HG02870 (cell line): ENCODE data around the gene SIRT4.
"Not testable (repeated sequence)": the region's sequence is repeated elsewhere in the genome, so short reads cannot be mapped to it uniquely, and the experiment has no call there.

Source experiments
- ATAC-seq: cut with Tn5 transposase; IDR thresholded peaks from one replicate; pipeline ENCODE4 v1.9.1; 2021; ENCODE audit warnings: mild to moderate bottlenecking, moderate library complexity; ENCODE audit not compliant: unreplicated experiment

SIRT4 gene

GRCh38 chr12:120332523-120332922 lies 30.4 kb downstream of the SIRT4 start:
- ATAC-seq = no peak

GRCh38 chr12:120335447-120335846 lies 33.3 kb downstream of the SIRT4 start:
- ATAC-seq = not testable (repeated sequence)

- ATAC-seq = not testable (repeated sequence)
These were observed 34.3 kb downstream of the SIRT4 start for GRCh38 chr12:120336392-120336791.

- ATAC-seq = no peak
These were observed 35.6 kb downstream of the SIRT4 start for GRCh38 chr12:120337730-120338129.

- ATAC-seq = no peak
These were observed 37.1 kb downstream of the SIRT4 start for GRCh38 chr12:120339256-120339655.

GRCh38 chr12:120342175-120343038 lies 40.3 kb downstream of the SIRT4 start:
- ATAC-seq = no peak

- ATAC-seq = no peak
These were observed 41.0 kb downstream of the SIRT4 start for GRCh38 chr12:120343039-120343537.

GRCh38 chr12:120343692-120344091 lies 41.6 kb downstream of the SIRT4 start:
- no peak for ATAC-seq

GRCh38 chr12:120346031-120346430 lies 43.9 kb downstream of the SIRT4 start:
- no peak for ATAC-seq

- ATAC-seq = no peak
These were observed 44.6 kb downstream of the SIRT4 start for GRCh38 chr12:120346681-120347080.

GRCh38 chr12:120347766-120348165 lies 45.6 kb downstream of the SIRT4 start:
- no peak for ATAC-seq

- ATAC-seq = no peak
These were observed 48.6 kb downstream of the SIRT4 start for GRCh38 chr12:120350576-120351350.

- no peak for ATAC-seq
These were observed 50.0 kb downstream of the SIRT4 start for GRCh38 chr12:120352117-120352516.

GRCh38 chr12:120353136-120353535 lies 51.0 kb downstream of the SIRT4 start:
- no peak for ATAC-seq

GRCh38 chr12:120353556-120354317 lies 51.6 kb downstream of the SIRT4 start:
- no peak for ATAC-seq

- ATAC-seq = no peak
These were observed 54.5 kb downstream of the SIRT4 start for GRCh38 chr12:120356567-120357030.

GRCh38 chr12:120357104-120357503 lies 55.0 kb downstream of the SIRT4 start:
- ATAC-seq = no peak

GRCh38 chr12:120358412-120359100 lies 56.4 kb downstream of the SIRT4 start:
- no peak for ATAC-seq

- ATAC-seq = no peak
These were observed 57.0 kb downstream of the SIRT4 start for GRCh38 chr12:120359128-120359527.

GRCh38 chr12:120361506-120362208 lies 59.5 kb downstream of the SIRT4 start:
- no peak for ATAC-seq
